Activated naive CD4-positive, alpha-beta T cell treated with Interleukin-2 at 50 U/mL for 16 hours (primary cell): ENCODE results near the gene EXTL2.
"Not testable (repeated sequence)": the region's sequence is repeated elsewhere in the genome, so short reads cannot be mapped to it uniquely, and the experiment has no call there.

Experiments
- DNase-seq: peaks from one replicate; pipeline ENCODE4 v3.0.0-alpha.2; 2020

The EXTL2 gene

GRCh38 chr1:100851726-100852125 lies 42.9 kb downstream of the EXTL2 start:
- DNase-seq, result no peak

- DNase-seq, result no peak
Measured at GRCh38 chr1:100847361-100848082, 47.1 kb downstream of the EXTL2 start.

GRCh38 chr1:100843160-100843559 lies 51.5 kb downstream of the EXTL2 start:
- DNase-seq, result not testable (repeated sequence)

- no peak for DNase-seq
Measured at GRCh38 chr1:100835866-100836842, 58.5 kb downstream of the EXTL2 start.

- no peak for DNase-seq
Measured at GRCh38 chr1:100834777-100835660, 59.6 kb downstream of the EXTL2 start.

GRCh38 chr1:100832694-100833428 lies 61.8 kb downstream of the EXTL2 start:
- no peak for DNase-seq

- DNase-seq, result not testable (repeated sequence)
Measured at GRCh38 chr1:100825666-100826065, 69.0 kb downstream of the EXTL2 start.
